GM23338 (cell line): Measurements from ENCODE around the gene ANKRD55. TPM values are rescaled to one million over a fixed set of nuclear protein-coding genes. Genes with fewer than 3 reads are reported as not detected.

Experiments
- ATAC-seq: fragments of 200-7000 bp; cut with Tn5 transposase; 3 replicates; pipeline ENCODE4 v1.9.1; 2020
- DNase-seq: peaks from one replicate; pipeline ENCODE4 v3.0.0-alpha.2; 2015; ENCODE audit warnings: low spot score
- H2AFZ ChIP-seq: fragments of 200-600 bp; sonication (generic); 2 replicates; pipeline ENCODE4 v1.8.0; 2016; ENCODE audit warnings: antibody characterized with exemption, mild to moderate bottlenecking, moderate library complexity
- H3F3A ChIP-seq: fragments of 200-600 bp; sonication (generic); replicated peaks from 2 replicates; pipeline ENCODE4 v1.8.0; 2017; ENCODE audit warnings: antibody characterized with exemption, mixed run types, low read depth
- H3K27ac ChIP-seq: fragments of 200-600 bp; sonication (generic); 2 replicates; pipeline ENCODE4 v1.6.1; 2016; ENCODE audit warnings: low read depth
- H3K27me3 ChIP-seq: fragments of 200-600 bp; sonication (generic); 2 replicates; pipeline ENCODE4 v1.8.0; 2016; ENCODE audit warnings: mild to moderate bottlenecking, mixed run types, moderate library complexity; ENCODE audit not compliant: insufficient read depth
- H3K36me3 ChIP-seq: fragments of 200-600 bp; sonication (generic); 2 replicates; pipeline ENCODE4 v1.8.0; 2016; ENCODE audit warnings: mild to moderate bottlenecking; ENCODE audit not compliant: insufficient read depth
- H3K4me1 ChIP-seq: fragments of 200-600 bp; sonication (generic); 2 replicates; pipeline ENCODE4 v1.8.0; 2016; ENCODE audit warnings: mild to moderate bottlenecking, moderate library complexity; ENCODE audit not compliant: insufficient read depth
- H3K4me2 ChIP-seq: fragments of 200-600 bp; sonication (generic); 2 replicates; pipeline ENCODE4 v1.7.1; 2017; ENCODE audit warnings: mixed run types
- H3K4me3 ChIP-seq: fragments of 200-600 bp; sonication (generic); 2 replicates; pipeline ENCODE4 v1.6.1; 2016; ENCODE audit warnings: mixed run types
- H3K79me2 ChIP-seq: fragments of 200-600 bp; sonication (generic); replicated peaks from 2 replicates; pipeline ENCODE4 v1.8.0; 2017; ENCODE audit warnings: mild to moderate bottlenecking; ENCODE audit not compliant: insufficient read depth
- H3K9me2 ChIP-seq: fragments of 200-600 bp; sonication (generic); 2 replicates; pipeline ENCODE4 v1.8.0; 2017; ENCODE audit not compliant: insufficient read depth
- H4K20me1 ChIP-seq: fragments of 200-600 bp; sonication (generic); replicated peaks from 2 replicates; pipeline ENCODE4 v1.8.0; 2017; ENCODE audit warnings: mild to moderate bottlenecking; ENCODE audit not compliant: insufficient read depth
- H3K27ac Mint-ChIP-seq: 2 replicates; pipeline ENCODE4 v1.8.0; 2020; ENCODE audit warnings: inconsistent platforms, mild to moderate bottlenecking, moderate library complexity, mixed read lengths
- H3K27me3 Mint-ChIP-seq: 3 replicates; pipeline ENCODE4 v1.8.0; 2022; ENCODE audit warnings: low read depth, mild to moderate bottlenecking, moderate library complexity, mixed read lengths, inconsistent platforms; ENCODE audit not compliant: insufficient read depth, poor library complexity
- H3K36me3 Mint-ChIP-seq: 3 replicates; pipeline ENCODE4 v1.8.0; 2021; ENCODE audit warnings: low read depth, mild to moderate bottlenecking, inconsistent platforms, moderate library complexity, mixed read lengths
- H3K4me1 Mint-ChIP-seq: 3 replicates; pipeline ENCODE4 v1.8.0; 2020; ENCODE audit warnings: mild to moderate bottlenecking, inconsistent platforms, mixed read lengths
- H3K4me3 Mint-ChIP-seq: 3 replicates; pipeline ENCODE4 v1.8.0; 2021; ENCODE audit warnings: moderate library complexity, mild to moderate bottlenecking, inconsistent platforms, mixed read lengths
- H3K9me3 Mint-ChIP-seq: 3 replicates; pipeline ENCODE4 v1.8.0; 2020; ENCODE audit warnings: moderate library complexity, mild to moderate bottlenecking, inconsistent platforms, mixed read lengths
- CREB1 ChIP-seq: fragments of 250-450 bp; sonication (Bioruptor Pico); IDR thresholded peaks from 2 replicates; pipeline ENCODE4 v1.5.0; 2020; ENCODE audit warnings: low read depth, mild to moderate bottlenecking, moderate library complexity
- CTCF ChIP-seq, 2 experiments: fragments of 200-600 bp in 1 of 2; sonication (generic) in 1 of 2; conservative IDR thresholded peaks; 2 replicates each; pipeline versions ENCODE4 v1.5.1 to v1.6.1; 2016 to 2017; ENCODE audit warnings: antibody characterized with exemption in 2 of 2, low read depth in 2 of 2, mild to moderate bottlenecking in 2 of 2, moderate library complexity in 1 of 2
- ETS1 ChIP-seq: IDR thresholded peaks from 2 replicates; pipeline ENCODE4 v1.6.1; 2016; ENCODE audit warnings: antibody characterized with exemption
- EZH2 ChIP-seq: fragments of 200-600 bp; sonication (generic); IDR thresholded peaks from one replicate; pipeline ENCODE4 v1.8.0; 2017; ENCODE audit warnings: antibody characterized with exemption, mild to moderate bottlenecking, low read depth; ENCODE audit not compliant: unreplicated experiment
- EZH2phosphoT487 ChIP-seq: fragments of 200-600 bp; sonication (generic); IDR thresholded peaks from one replicate; pipeline ENCODE4 v1.8.1; 2018; ENCODE audit warnings: antibody characterized with exemption; ENCODE audit not compliant: unreplicated experiment
- JUNB ChIP-seq: IDR thresholded peaks from one replicate; pipeline ENCODE4 v1.6.1; 2016; ENCODE audit warnings: antibody characterized with exemption; ENCODE audit not compliant: unreplicated experiment
- NANOG ChIP-seq: IDR thresholded peaks from 2 replicates; pipeline ENCODE4 v1.6.1; 2016; ENCODE audit warnings: antibody characterized with exemption, borderline replicate concordance
- POLR2AphosphoS5 ChIP-seq: IDR thresholded peaks from 2 replicates; pipeline ENCODE4 v1.6.1; 2016; ENCODE audit warnings: antibody characterized with exemption, low read depth
- REST ChIP-seq: IDR thresholded peaks from one replicate; pipeline ENCODE4 v1.6.1; 2018; ENCODE audit warnings: antibody characterized with exemption; ENCODE audit not compliant: unreplicated experiment
- STAT1 ChIP-seq: IDR thresholded peaks from one replicate; pipeline ENCODE4 v1.6.1; 2016; ENCODE audit warnings: antibody characterized with exemption; ENCODE audit not compliant: unreplicated experiment
- ZNF114 ChIP-seq: fragments of 250-450 bp; sonication (Bioruptor Pico); IDR thresholded peaks from 2 replicates; pipeline ENCODE4 v1.5.0; 2020; ENCODE audit warnings: mild to moderate bottlenecking, moderate library complexity
- ZNF331 ChIP-seq: fragments of 250-450 bp; sonication (Bioruptor Pico); IDR thresholded peaks from 2 replicates; pipeline ENCODE4 v1.5.0; 2020; ENCODE audit warnings: low read depth, mild to moderate bottlenecking, moderate library complexity
- ZNF462 ChIP-seq: fragments of 250-450 bp; sonication (Bioruptor Pico); IDR thresholded peaks from 2 replicates; pipeline ENCODE4 v1.5.0; 2020; ENCODE audit warnings: mild to moderate bottlenecking, moderate library complexity
- polyA plus RNA-seq: library from polyadenylated mRNA; unstranded; fragments of >200 nt; fragmentation: Nextera tagmentation; extraction: Ambion mirVana; gene quantifications from 2 replicates; pipeline ENCODE4 v1.2.1, GENCODE V29; 2016
- total RNA-seq: library from RNA; depleted of rRNA; stranded (reverse); fragments of >200 nt; shearing (Covaris generic); gene quantifications from 2 replicates; pipeline ENCODE4 v1.2.3, GENCODE V29; 2014

The ANKRD55 gene
- total and polyA plus RNA-seq, 2 experiments from 2014 or later, result not detected

GRCh38 chr5:56164376-56164775 is 68.8 kb downstream of the ANKRD55 start:
- H3K4me2 ChIP-seq, result no peak overlapping the region
- H3K27me3 ChIP-seq, result no peaks in the 10 kb centered on the region
- no peak for DNase-seq
- H3K27me3 Mint-ChIP-seq, result peaks cover 1% of the 10 kb centered on the region
- H3K9me3 Mint-ChIP-seq, result no peaks in the 10 kb centered on the region
- peaks cover 15% of the 10 kb centered on the region for H3K4me1 Mint-ChIP-seq
- H2AFZ ChIP-seq, result peak overlapping the region; percentile 78; the same call in 1 of the 2 replicates
- H3K4me3 Mint-ChIP-seq, result no peak overlapping the region
- no peaks in the 10 kb centered on the region for H3K36me3 Mint-ChIP-seq
- no peaks in the 10 kb centered on the region for H3K9me2 ChIP-seq
- no peaks in the 10 kb centered on the region for H3F3A ChIP-seq
- TF ChIP-seq REST (no peak), EZH2 (no peak), CTCF (conservative IDR thresholded peaks at IDR 0.05; ENCODE audit: low read depth in 2 of 2) (no peak), POLR2AphosphoS5 (no peak), ZNF331 (CRISPR knock-in tag) (no peak), JUNB (no peak), NANOG (no peak), ETS1 (no peak), CREB1 (CRISPR knock-in tag) (no peak), STAT1 (no peak), EZH2phosphoT487 (no peak), ZNF462 (no peak), ZNF114 (no peak)
- H3K36me3 ChIP-seq, result no peaks in the 10 kb centered on the region
- ATAC-seq, result no peak
- H3K79me2 ChIP-seq, result no peaks in the 10 kb centered on the region
- no peaks in the 10 kb centered on the region for H3K4me1 ChIP-seq
- no peaks in the 10 kb centered on the region for H4K20me1 ChIP-seq
- H3K27ac Mint-ChIP-seq, result no peak overlapping the region
- no peak overlapping the region for H3K4me3 ChIP-seq
- H3K27ac ChIP-seq, result no peak overlapping the region
